ENCODE results near the gene LYAR.

Gene LYAR

DNA sequence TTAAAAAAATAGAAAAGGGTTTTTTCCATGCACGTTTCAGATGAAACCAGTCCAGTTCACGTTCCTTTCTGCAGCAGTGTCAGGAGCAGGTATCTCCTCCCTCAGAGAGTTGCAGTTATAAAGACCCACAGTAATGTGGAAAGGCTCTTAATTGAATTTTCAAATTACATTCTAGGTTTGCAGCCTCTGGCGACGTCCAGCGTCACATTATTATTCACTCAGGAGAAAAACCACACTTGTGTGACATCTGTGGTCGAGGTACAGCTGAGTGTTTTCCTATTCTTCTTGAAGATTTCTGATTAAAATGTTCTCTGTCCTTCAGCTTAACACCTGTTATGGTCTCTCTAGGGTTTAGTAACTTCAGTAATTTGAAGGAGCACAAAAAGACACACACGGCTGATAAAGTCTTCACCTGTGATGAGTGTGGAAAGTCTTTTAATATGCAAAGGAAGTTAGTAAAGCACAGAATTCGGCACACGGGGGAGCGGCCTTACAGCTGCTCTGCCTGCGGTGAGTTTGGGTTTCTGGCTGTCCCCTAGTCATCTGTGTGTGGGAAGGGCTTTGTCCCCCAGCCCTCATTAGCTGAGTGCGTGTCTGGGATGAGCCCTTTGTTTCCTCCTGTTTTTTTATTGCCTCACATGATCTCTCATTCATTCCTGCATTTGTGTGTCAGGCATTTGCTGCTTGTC, 25.7 kb upstream of the LYAR start:
- DNase-seq (ENCODE audit: low spot score): no peak
- Histone ChIP-seq H3K4me3 (no peak overlapping the region), H3K27ac (no peak overlapping the region)
- TF ChIP-seq, protein P1, sequence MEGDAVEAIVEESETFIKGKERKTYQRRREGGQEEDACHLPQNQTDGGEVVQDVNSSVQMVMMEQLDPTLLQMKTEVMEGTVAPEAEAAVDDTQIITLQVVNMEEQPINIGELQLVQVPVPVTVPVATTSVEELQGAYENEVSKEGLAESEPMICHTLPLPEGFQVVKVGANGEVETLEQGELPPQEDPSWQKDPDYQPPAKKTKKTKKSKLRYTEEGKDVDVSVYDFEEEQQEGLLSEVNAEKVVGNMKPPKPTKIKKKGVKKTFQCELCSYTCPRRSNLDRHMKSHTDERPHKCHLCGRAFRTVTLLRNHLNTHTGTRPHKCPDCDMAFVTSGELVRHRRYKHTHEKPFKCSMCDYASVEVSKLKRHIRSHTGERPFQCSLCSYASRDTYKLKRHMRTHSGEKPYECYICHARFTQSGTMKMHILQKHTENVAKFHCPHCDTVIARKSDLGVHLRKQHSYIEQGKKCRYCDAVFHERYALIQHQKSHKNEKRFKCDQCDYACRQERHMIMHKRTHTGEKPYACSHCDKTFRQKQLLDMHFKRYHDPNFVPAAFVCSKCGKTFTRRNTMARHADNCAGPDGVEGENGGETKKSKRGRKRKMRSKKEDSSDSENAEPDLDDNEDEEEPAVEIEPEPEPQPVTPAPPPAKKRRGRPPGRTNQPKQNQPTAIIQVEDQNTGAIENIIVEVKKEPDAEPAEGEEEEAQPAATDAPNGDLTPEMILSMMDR (IDR thresholded peaks at IDR 0.05): no peak

DNA sequence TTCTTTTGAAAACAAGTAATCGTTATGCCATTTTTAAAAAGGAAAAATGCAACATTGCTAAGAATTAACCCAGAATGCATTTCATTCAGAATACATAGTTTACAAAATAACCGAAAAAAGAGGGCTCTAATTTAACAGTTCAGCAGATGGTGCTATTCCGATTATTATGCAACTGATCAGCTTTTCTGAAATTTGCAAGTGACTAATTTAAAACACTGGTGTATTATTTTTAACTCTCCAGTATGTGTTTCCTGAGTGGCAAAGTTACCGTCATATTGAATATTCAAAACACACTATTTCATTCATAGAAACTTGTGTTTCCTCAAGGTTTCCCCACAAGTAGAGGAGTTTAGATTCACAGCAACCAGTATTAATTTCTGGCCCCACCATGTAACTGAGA, 21.2 kb upstream of the LYAR start:
- Histone ChIP-seq H3K4me3 (no peak overlapping the region), H3K27ac (no peak overlapping the region)
- no peak for DNase-seq (ENCODE audit: low spot score)
- TF ChIP-seq, protein P1 (IDR thresholded peaks at IDR 0.05): no peak

DNA sequence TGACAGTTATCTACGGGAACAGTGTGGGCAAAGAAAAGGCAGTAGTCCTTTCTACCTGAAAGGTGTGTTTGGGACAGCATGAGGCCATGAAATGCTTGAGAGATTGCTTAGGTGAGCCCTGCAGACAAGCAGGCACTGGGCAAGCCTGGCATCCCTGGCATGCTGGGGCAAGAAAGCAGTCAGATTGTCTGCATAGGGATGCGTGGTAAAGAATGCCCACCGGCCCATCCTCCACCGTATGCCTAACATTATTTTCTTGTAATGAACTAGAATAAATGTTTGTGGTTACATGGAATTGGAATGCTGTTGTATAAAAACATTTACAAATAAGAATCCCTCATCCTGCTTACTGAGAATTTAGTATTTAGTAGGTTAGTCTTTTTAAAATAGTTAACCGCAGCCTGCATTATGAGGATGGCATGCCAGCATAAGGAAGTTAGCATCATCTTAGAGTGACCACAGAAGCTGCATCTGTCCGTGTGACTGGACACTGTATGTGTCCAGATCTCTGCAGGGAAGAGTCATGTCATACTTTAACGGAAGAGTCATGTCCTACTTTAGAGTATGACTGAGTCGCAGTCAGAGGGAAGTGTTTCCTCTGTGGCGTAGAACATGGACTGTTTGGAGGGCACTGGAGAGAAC, 19.0 kb upstream of the LYAR start:
- Histone ChIP-seq H3K4me3 (no peak overlapping the region), H3K27ac (no peak overlapping the region)
- TF ChIP-seq, protein P1 (IDR thresholded peaks at IDR 0.05): no peak
- DNase-seq (ENCODE audit: low spot score): no peak

DNA sequence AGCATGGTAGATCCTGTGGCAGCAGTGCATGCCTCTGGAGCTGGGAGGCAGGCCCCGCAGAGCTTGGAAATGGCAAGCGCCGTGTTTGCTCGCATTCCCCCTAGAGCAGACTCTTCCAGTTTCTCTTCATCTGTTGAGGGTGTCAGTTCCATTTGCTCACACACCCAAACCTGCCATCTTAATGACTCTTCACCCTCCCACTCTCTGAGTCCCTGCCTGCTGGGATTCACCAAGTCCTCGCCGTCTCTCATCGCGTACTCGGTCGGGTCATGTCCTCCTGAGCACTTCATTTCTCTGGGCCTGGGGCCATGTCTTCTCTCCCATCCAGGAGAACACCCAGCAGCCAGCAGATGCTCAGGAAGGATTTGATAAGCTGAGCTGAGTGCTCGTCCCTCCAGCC, 17.0 kb upstream of the LYAR start:
- no peak for DNase-seq (ENCODE audit: low spot score)
- Histone ChIP-seq H3K27ac (no peak overlapping the region), H3K4me3 (no peak overlapping the region)
- TF ChIP-seq, protein P1 (IDR thresholded peaks at IDR 0.05): no peak

DNA sequence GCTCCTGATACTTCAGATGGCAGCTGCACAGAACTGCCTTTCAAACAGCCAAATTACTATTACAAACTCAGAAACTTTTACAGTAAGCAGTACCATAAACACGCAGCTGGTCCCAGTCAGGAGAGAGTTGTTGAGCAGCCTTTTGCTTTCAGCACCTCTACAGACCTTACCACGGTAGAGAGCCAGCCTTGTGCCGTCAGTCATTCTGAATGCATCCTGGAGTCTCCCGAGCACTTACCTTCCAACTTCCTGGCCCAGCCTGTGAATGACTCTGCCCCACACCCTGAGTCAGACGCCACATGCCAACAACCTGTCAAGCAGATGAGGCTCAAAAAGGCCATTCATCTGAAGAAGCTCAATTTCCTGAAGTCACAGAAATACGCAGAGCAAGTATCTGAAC, 12.5 kb upstream of the LYAR start:
- Histone ChIP-seq H3K27ac (no peak overlapping the region), H3K4me3 (no peak overlapping the region)
- DNase-seq (ENCODE audit: low spot score): peak; percentile 38
- TF ChIP-seq, protein P1 (IDR thresholded peaks at IDR 0.05): no peak

DNA sequence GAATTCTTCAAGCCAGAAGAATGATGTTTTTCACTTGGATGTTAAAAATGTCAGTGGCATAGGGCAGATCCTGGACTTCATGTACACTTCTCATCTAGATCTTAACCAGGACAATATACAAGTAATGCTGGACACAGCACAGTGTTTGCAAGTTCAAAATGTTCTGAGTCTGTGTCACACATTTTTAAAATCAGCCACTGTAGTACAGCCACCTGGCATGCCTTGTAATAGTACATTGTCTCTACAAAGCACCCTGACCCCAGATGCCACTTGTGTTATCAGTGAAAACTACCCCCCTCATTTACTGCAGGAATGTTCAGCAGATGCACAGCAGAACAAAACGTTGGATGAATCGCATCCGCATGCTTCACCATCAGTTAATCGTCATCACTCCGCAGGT, 12.0 kb upstream of the LYAR start:
- TF ChIP-seq, protein P1 (IDR thresholded peaks at IDR 0.05): no peak
- Histone ChIP-seq H3K27ac (no peak overlapping the region), H3K4me3 (no peak overlapping the region)
- no peak for DNase-seq (ENCODE audit: low spot score)

DNA sequence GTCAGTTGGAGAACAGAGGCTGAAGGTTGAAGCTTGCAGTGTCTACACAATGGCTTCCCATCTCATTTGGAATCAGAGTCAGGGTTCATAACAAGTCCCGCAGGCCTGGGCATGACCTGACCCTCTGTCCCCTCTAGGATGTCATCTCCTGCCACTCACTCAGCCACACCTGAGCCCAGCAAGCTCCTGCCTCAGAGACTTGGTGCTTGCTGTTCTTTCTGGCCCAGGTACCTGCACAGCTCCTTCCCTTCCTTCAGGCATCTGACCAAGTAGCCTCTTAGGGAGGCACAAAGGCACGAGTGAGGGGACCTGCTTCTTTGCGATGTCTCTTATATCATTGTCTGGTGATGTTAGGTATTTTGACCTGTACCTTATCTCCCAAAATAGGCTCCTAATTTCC, 9.1 kb upstream of the LYAR start:
- no peak overlapping the region for H3K27ac ChIP-seq
- peak; percentile 16 for DNase-seq (ENCODE audit: low spot score)
- TF ChIP-seq, protein P1 (IDR thresholded peaks at IDR 0.05): no peak
- H3K4me3 ChIP-seq: no peak overlapping the region
